H9 (cell line): Measurements from ENCODE around the gene HMGCL. TPM values are rescaled to one million over a fixed set of nuclear protein-coding genes. Genes with fewer than 3 reads are reported as not detected.

Experiments
- DNase-seq: peaks from one replicate; pipeline ENCODE4 v3.0.0-alpha.2; 2017
- H2AFZ ChIP-seq: one replicate; pipeline ENCODE4 v1.6.1; 2013; ENCODE audit warnings: mild to moderate bottlenecking, low read length, control low read depth, moderate library complexity
- H2AK5ac ChIP-seq: 2 replicates; pipeline ENCODE4 v1.6.1; 2013; ENCODE audit warnings: low read length, control low read depth, mixed read lengths; ENCODE audit not compliant: insufficient read length
- H2BK120ac ChIP-seq: one replicate; pipeline ENCODE4 v1.6.1; 2013; ENCODE audit warnings: low read depth, mild to moderate bottlenecking, low read length, control low read depth, inconsistent platforms; ENCODE audit not compliant: poor library complexity, severe bottlenecking
- H2BK12ac ChIP-seq: 2 replicates; pipeline ENCODE4 v1.6.1; 2013; ENCODE audit warnings: low read length, control low read depth, mixed read lengths, low read depth; ENCODE audit not compliant: insufficient read length
- H2BK15ac ChIP-seq: 2 replicates; pipeline ENCODE4 v1.6.1; 2013; ENCODE audit warnings: low read depth, low read length, control low read depth
- H2BK20ac ChIP-seq: one replicate; pipeline ENCODE4 v1.6.1; 2013; ENCODE audit warnings: low read depth, mild to moderate bottlenecking, low read length, control low read depth, inconsistent platforms; ENCODE audit not compliant: poor library complexity, severe bottlenecking
- H2BK5ac ChIP-seq: 2 replicates; pipeline ENCODE4 v1.6.1; 2013; ENCODE audit warnings: low read length, control low read depth, mixed read lengths; ENCODE audit not compliant: insufficient read length
- H3K14ac ChIP-seq: 2 replicates; pipeline ENCODE4 v1.6.1; 2013; ENCODE audit warnings: low read length, control low read depth; ENCODE audit not compliant: insufficient read depth
- H3K18ac ChIP-seq: 2 replicates; pipeline ENCODE4 v1.6.1; 2013; ENCODE audit warnings: low read depth, mild to moderate bottlenecking, mixed read lengths, low read length, control low read depth; ENCODE audit not compliant: insufficient read length
- H3K23ac ChIP-seq: 2 replicates; pipeline ENCODE4 v1.6.1; 2013; ENCODE audit warnings: low read length, control low read depth, mixed read lengths, low read depth; ENCODE audit not compliant: insufficient read length
- H3K23me2 ChIP-seq: 2 replicates; pipeline ENCODE4 v1.6.1; 2013; ENCODE audit warnings: low read depth, mild to moderate bottlenecking, mixed read lengths, low read length, control low read depth; ENCODE audit not compliant: insufficient read length, poor library complexity, severe bottlenecking
- H3K27ac ChIP-seq: 2 replicates; pipeline ENCODE4 v1.5.1; 2013; ENCODE audit warnings: low read length, control low read depth, mixed read lengths, low read depth; ENCODE audit not compliant: insufficient read length
- H3K27me3 ChIP-seq: 2 replicates; pipeline ENCODE4 v1.6.1; 2013; ENCODE audit warnings: low read length, control low read depth, inconsistent platforms; ENCODE audit not compliant: insufficient read depth
- H3K4ac ChIP-seq: 2 replicates; pipeline ENCODE4 v1.6.1; 2013; ENCODE audit warnings: low read depth, mild to moderate bottlenecking, control low read depth, inconsistent platforms, low read length, moderate library complexity
- H3K4me1 ChIP-seq: 2 replicates; pipeline ENCODE4 v1.6.1; 2013; ENCODE audit warnings: low read length, control low read depth, inconsistent platforms; ENCODE audit not compliant: insufficient read depth
- H3K4me2 ChIP-seq: 2 replicates; pipeline ENCODE4 v1.6.1; 2013; ENCODE audit warnings: low read length, control low read depth, mixed read lengths; ENCODE audit not compliant: insufficient read length, insufficient read depth
- H3K56ac ChIP-seq: 2 replicates; pipeline ENCODE4 v1.6.1; 2013; ENCODE audit warnings: low read depth, mild to moderate bottlenecking, mixed read lengths, low read length, control low read depth; ENCODE audit not compliant: insufficient read length
- H3K79me1 ChIP-seq: 2 replicates; pipeline ENCODE4 v1.6.1; 2013; ENCODE audit warnings: low read depth, mild to moderate bottlenecking, moderate library complexity, low read length, control low read depth, inconsistent platforms; ENCODE audit not compliant: insufficient read depth, poor library complexity, severe bottlenecking
- H3K79me2 ChIP-seq: 2 replicates; pipeline ENCODE4 v1.6.1; 2013; ENCODE audit warnings: low read length, control low read depth, inconsistent platforms; ENCODE audit not compliant: insufficient read depth
- H3K9ac ChIP-seq: 2 replicates; pipeline ENCODE4 v1.6.1; 2013; ENCODE audit warnings: low read length, control low read depth, mixed read lengths; ENCODE audit not compliant: insufficient read length; ENCODE audit errors: extremely low read depth
- H3K9me3 ChIP-seq: one replicate; pipeline ENCODE4 v1.6.1; 2013; ENCODE audit warnings: low read depth, low read length, inconsistent platforms; ENCODE audit not compliant: control insufficient read depth
- H3T11ph ChIP-seq: one replicate; pipeline ENCODE4 v1.6.1; 2013; ENCODE audit warnings: mild to moderate bottlenecking, low read length, control low read depth, inconsistent platforms
- H4K20me1 ChIP-seq: one replicate; pipeline ENCODE4 v1.6.1; 2013; ENCODE audit not compliant: control insufficient read depth, insufficient read length, insufficient read depth
- H4K5ac ChIP-seq: 2 replicates; pipeline ENCODE4 v1.6.1; 2013; ENCODE audit warnings: low read depth, mild to moderate bottlenecking, mixed read lengths, low read length, control low read depth; ENCODE audit not compliant: insufficient read length
- H4K8ac ChIP-seq: replicated peaks from 2 replicates; pipeline ENCODE4 v1.6.1; 2013; ENCODE audit warnings: low read length, control low read depth, mixed read lengths, low read depth; ENCODE audit not compliant: insufficient read length
- H4K91ac ChIP-seq: 2 replicates; pipeline ENCODE4 v1.6.1; 2013; ENCODE audit warnings: low read depth, mild to moderate bottlenecking, moderate library complexity, mixed read lengths, low read length, control low read depth; ENCODE audit not compliant: insufficient read length
- H3K27ac Mint-ChIP-seq, 3 experiments: 2 replicates in 2 of 3; 3 replicates in 1 of 3; pipeline ENCODE4 v1.8.0; 2020 to 2021; ENCODE audit warnings: mixed read lengths in 3 of 3, mild to moderate bottlenecking in 1 of 3, moderate library complexity in 1 of 3
- H3K27me3 Mint-ChIP-seq: 2 replicates; pipeline ENCODE4 v1.8.0; 2021; ENCODE audit warnings: low read depth, mild to moderate bottlenecking, moderate library complexity, mixed read lengths
- H3K36me3 Mint-ChIP-seq, 3 experiments: 2 replicates in 2 of 3; 3 replicates in 1 of 3; pipeline ENCODE4 v1.8.0; 2020 to 2021; ENCODE audit warnings: low read depth in 3 of 3, mixed read lengths in 3 of 3; ENCODE audit not compliant: insufficient read depth in 1 of 3
- H3K4me1 Mint-ChIP-seq, 2 experiments: 2 replicates each; pipeline ENCODE4 v1.8.0; 2020; ENCODE audit warnings: mixed read lengths in 2 of 2
- H3K4me3 Mint-ChIP-seq, 2 experiments: 2 replicates in 1 of 2; 3 replicates in 1 of 2; pipeline ENCODE4 v1.8.0; 2020 to 2021; ENCODE audit warnings: mild to moderate bottlenecking in 2 of 2, mixed read lengths in 2 of 2, moderate library complexity in 1 of 2
- H3K9me3 Mint-ChIP-seq, 2 experiments: 2 replicates in 1 of 2; 3 replicates in 1 of 2; pipeline ENCODE4 v1.8.0; 2020; ENCODE audit warnings: mild to moderate bottlenecking in 2 of 2, mixed read lengths in 2 of 2, moderate library complexity in 1 of 2
- CTCF ChIP-seq: fragments of 200-600 bp; sonication (generic); conservative IDR thresholded peaks from 3 replicates; pipeline ENCODE4 v1.8.0; 2021; ENCODE audit warnings: antibody characterized with exemption, mild to moderate bottlenecking
- WGBS: extraction: QIAGEN DNeasy Blood & Tissue Kit; methylation state at CpG from one replicate; pipeline ENCODE4 v1.1.7; 2013; ENCODE audit warnings: missing lambda C conversion rate, low lambda C conversion rate, mixed read lengths; ENCODE audit not compliant: insufficient read length; ENCODE audit errors: extremely low coverage; 5-methylcytosine and 5-hydroxymethylcytosine counted together
- total RNA-seq: library from RNA; stranded (reverse); gene quantifications from 2 replicates; pipeline ENCODE4 v1.2.1, GENCODE V29; 2021

Gene HMGCL
- total RNA-seq, 1 experiment from 2014 or later, result 15.9 TPM

DNA sequence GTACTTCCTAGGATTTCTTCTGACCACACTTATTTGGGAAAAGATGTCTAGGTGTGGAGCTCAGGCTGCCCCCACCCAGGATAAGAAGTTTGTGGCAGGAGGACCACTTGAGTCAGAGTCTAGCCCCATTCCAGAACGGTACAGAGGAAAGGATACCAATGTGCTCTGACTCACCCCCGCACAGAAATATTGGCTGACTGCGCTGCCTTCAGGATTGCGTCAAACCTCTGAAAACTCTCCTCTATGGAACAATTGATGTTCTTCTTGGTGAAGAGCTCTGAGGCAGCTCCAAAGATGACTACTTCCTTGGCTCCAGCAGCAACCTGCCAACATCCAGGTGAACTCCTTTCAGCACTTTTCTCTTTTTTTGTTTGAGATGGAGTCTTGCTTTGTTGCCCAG lies 11.2 kb downstream of the HMGCL start:
- H3K56ac ChIP-seq, result no peak overlapping the region
- no peaks in the 10 kb centered on the region for H3K4me1 ChIP-seq
- H2AK5ac ChIP-seq, result no peak overlapping the region
- H3K27ac ChIP-seq, result no peak overlapping the region
- H2BK120ac ChIP-seq, result no peak overlapping the region
- H3K23me2 ChIP-seq, result no peaks in the 10 kb centered on the region
- H4K91ac ChIP-seq, result no peak overlapping the region
- H4K5ac ChIP-seq, result no peak overlapping the region
- Mint-ChIP-seq H3K4me3 (no peak overlapping the region), H3K36me3 (peaks cover 0 to 27% (median 6%) of the 10 kb centered on the region in 3 experiments; a peak in 6 of 7 replicates), H3K27ac (no peak overlapping the region; a peak in 1 of 7 replicates), H3K4me1 (peaks cover 9 to 10% of the 10 kb centered on the region in 2 experiments), H3K9me3 (no peaks in the 10 kb centered on the region), H3K27me3 (no peaks in the 10 kb centered on the region)
- TF ChIP-seq CTCF, result no peak
- H4K20me1 ChIP-seq, result no peaks in the 10 kb centered on the region
- H2BK15ac ChIP-seq, result no peak overlapping the region
- H3K9me3 ChIP-seq, result no peaks in the 10 kb centered on the region
- no CpG with 5 or more reads among the region's 4 CpGs for WGBS
- no peak overlapping the region for H3K4me2 ChIP-seq
- H3K14ac ChIP-seq, result no peak overlapping the region
- H3T11ph ChIP-seq, result no peak overlapping the region
- no peak overlapping the region for H2BK20ac ChIP-seq
- H3K27me3 ChIP-seq, result no peaks in the 10 kb centered on the region
- no peaks in the 10 kb centered on the region for H3K79me1 ChIP-seq
- no peak overlapping the region for H3K9ac ChIP-seq
- H2BK12ac ChIP-seq, result no peak overlapping the region
- H2BK5ac ChIP-seq, result no peak overlapping the region
- H2AFZ ChIP-seq, result no peak overlapping the region
- H3K18ac ChIP-seq, result no peak overlapping the region
- no peak overlapping the region for H3K4ac ChIP-seq
- no peak overlapping the region for H4K8ac ChIP-seq
- DNase-seq, result no peak
- H3K23ac ChIP-seq, result no peak overlapping the region
- H3K79me2 ChIP-seq, result no peaks in the 10 kb centered on the region
